HFFc6 (cell line): ENCODE results near the gene ANGPT4. TPM values are rescaled to one million over a fixed set of nuclear protein-coding genes. Genes with fewer than 3 reads are reported as not detected.

Experiments used
- DNase-seq: peaks from one replicate; pipeline ENCODE4 v3.0.0-alpha.2; 2018
- H3K27ac Mint-ChIP-seq: 2 replicates; pipeline ENCODE4 v1.8.0; 2020; ENCODE audit warnings: mild to moderate bottlenecking, mixed read lengths
- H3K27me3 Mint-ChIP-seq: 2 replicates; pipeline ENCODE4 v1.8.0; 2021; ENCODE audit warnings: mild to moderate bottlenecking, moderate library complexity, mixed read lengths; ENCODE audit not compliant: insufficient read depth
- H3K36me3 Mint-ChIP-seq: 2 replicates; pipeline ENCODE4 v1.8.0; 2021; ENCODE audit warnings: low read depth, mixed read lengths
- H3K4me1 Mint-ChIP-seq: 2 replicates; pipeline ENCODE4 v1.8.0; 2020; ENCODE audit warnings: low read depth, mixed read lengths
- H3K4me3 Mint-ChIP-seq: 2 replicates; pipeline ENCODE4 v1.8.0; 2020; ENCODE audit warnings: mild to moderate bottlenecking, moderate library complexity, mixed read lengths
- H3K9me3 Mint-ChIP-seq: 2 replicates; pipeline ENCODE4 v1.8.0; 2020; ENCODE audit warnings: mild to moderate bottlenecking, mixed read lengths
- total RNA-seq, 6 experiments: library from RNA; stranded (reverse); fragmentation: NEBNext Ultra II Directional; extraction: Animal tissue kit (Norgen Biotek cat#: 25700); gene quantifications; 2 replicates in 1 of 6; 3 replicates in 5 of 6; pipeline ENCODE4 v1.2.3, GENCODE V29; 2021
- TF ChIP-seq, protein P1 (sequence below): fragments of 200-600 bp; sonication (generic); IDR thresholded peaks from 2 replicates; pipeline ENCODE4 v1.5.0; 2021; ENCODE audit warnings: antibody characterized with exemption, mild to moderate bottlenecking

ANGPT4 gene
- total RNA-seq, 6 experiments from 2014 or later = not detected

DNA sequence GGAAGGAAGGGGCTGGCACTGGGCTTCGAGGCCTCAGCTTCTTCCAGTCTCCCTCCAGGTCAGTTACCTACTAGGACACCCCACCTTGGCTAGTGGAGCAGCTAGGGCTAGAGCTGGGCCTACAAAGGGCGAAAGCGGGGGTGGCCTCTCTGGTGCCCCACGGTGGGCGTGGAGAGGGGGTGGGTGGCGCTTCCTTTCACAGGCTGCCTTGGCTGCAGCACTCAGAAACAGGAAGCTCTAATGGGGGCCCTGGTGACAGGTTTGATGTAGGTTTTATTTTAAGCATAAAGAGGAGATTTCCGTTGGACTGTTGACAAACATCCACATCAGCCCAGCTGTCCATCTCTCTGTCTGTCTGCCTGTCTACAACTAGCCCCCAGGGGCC is 69.2 kb downstream of the ANGPT4 start:
- H3K4me1 Mint-ChIP-seq = no peaks in the 10 kb centered on the region
- TF ChIP-seq, protein P1, sequence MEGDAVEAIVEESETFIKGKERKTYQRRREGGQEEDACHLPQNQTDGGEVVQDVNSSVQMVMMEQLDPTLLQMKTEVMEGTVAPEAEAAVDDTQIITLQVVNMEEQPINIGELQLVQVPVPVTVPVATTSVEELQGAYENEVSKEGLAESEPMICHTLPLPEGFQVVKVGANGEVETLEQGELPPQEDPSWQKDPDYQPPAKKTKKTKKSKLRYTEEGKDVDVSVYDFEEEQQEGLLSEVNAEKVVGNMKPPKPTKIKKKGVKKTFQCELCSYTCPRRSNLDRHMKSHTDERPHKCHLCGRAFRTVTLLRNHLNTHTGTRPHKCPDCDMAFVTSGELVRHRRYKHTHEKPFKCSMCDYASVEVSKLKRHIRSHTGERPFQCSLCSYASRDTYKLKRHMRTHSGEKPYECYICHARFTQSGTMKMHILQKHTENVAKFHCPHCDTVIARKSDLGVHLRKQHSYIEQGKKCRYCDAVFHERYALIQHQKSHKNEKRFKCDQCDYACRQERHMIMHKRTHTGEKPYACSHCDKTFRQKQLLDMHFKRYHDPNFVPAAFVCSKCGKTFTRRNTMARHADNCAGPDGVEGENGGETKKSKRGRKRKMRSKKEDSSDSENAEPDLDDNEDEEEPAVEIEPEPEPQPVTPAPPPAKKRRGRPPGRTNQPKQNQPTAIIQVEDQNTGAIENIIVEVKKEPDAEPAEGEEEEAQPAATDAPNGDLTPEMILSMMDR = 0 out of 2 replicates have a peak, but pooled peaks have one; percentile 6
- no peaks in the 10 kb centered on the region for H3K9me3 Mint-ChIP-seq
- no peaks in the 10 kb centered on the region; the same call in 1 of the 2 replicates for H3K27me3 Mint-ChIP-seq
- H3K4me3 Mint-ChIP-seq = no peak overlapping the region
- H3K36me3 Mint-ChIP-seq = no peaks in the 10 kb centered on the region
- H3K27ac Mint-ChIP-seq = no peak overlapping the region
- DNase-seq = no peak

GRCh38 chr20:845941-846893 is 69.9 kb downstream of the ANGPT4 start:
- Mint-ChIP-seq H3K36me3 (no peaks in the 10 kb centered on the region), H3K27me3 (no peaks in the 10 kb centered on the region; the same call in 1 of the 2 replicates), H3K27ac (no peak overlapping the region), H3K9me3 (no peaks in the 10 kb centered on the region), H3K4me1 (no peaks in the 10 kb centered on the region), H3K4me3 (no peak overlapping the region)
- DNase-seq = no peak
- TF ChIP-seq, protein P1 = no peak

DNA sequence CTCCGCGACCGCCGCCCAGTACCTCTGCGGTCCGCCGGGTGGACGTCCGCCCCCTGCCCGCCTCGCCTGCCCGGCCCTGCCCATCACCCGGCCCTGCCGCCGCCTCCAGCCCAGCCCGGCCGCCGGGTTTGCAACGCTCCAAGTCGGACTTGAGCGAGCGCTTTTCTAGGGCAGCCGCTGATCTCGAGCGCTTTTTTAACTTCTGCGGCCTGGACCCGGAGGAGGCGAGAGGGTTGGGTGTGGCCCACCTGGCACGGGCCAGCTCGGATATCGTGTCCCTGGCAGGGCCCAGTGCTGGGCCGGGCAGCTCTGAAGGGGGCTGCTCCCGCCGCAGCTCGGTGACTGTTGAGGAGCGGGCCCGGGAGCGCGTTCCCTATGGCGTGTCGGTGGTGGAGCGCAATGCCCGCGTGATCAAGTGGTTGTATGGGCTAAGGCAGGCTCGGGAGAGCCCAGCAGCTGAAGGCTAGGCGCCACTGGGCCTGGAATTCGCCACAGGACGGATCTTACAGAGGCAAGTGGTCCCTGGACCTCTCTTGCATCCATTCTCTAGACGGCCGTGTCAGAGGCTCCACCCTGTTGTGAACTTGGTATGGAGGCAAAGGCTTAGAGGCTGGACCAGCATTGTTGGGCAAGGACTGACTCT is 70.8 kb downstream of the ANGPT4 start:
- H3K27me3 Mint-ChIP-seq = no peaks in the 10 kb centered on the region; the same call in 1 of the 2 replicates
- H3K4me3 Mint-ChIP-seq = no peak overlapping the region
- H3K9me3 Mint-ChIP-seq = no peaks in the 10 kb centered on the region
- no peaks in the 10 kb centered on the region for H3K36me3 Mint-ChIP-seq
- TF ChIP-seq, protein P1 = no peak
- H3K27ac Mint-ChIP-seq = no peak overlapping the region
- no peaks in the 10 kb centered on the region for H3K4me1 Mint-ChIP-seq
- no peak for DNase-seq

DNA sequence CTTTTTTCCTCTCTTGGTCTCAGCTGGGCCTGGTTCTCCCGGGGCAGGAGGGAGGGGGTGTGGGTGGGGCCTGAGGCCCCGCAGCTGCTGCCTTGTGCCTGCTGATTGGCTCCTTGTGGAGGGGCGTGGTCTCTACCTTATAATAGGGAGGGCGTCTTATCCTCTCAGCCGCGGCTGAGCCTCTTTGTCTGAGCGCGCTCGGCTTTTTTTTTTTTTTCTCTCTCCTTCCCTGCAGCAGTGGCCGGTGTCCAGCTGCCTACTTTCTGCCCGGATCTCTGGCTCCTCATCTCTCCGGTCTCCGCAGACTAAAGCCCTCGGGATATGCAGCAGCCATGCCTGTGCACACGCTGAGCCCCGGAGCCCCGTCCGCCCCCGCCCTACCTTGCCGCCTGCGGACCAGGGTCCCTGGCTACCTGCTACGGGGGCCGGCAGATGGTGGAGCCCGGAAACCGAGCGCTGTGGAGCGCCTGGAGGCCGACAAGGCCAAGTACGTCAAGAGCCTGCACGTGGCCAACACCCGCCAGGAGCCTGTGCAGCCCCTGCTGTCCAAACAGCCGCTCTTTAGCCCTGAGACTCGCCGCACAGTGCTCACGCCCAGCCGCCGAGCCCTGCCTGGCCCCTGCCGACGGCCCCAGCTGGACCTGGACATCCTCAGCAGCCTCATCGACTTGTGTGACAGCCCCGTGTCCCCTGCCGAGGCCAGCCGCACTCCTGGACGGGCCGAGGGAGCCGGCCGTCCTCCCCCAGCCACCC is 71.5 kb downstream of the ANGPT4 start:
- peak; percentile 78 for DNase-seq
- H3K4me1 Mint-ChIP-seq = no peaks in the 10 kb centered on the region
- no peaks in the 10 kb centered on the region for H3K9me3 Mint-ChIP-seq
- no peaks in the 10 kb centered on the region; the same call in 1 of the 2 replicates for H3K27me3 Mint-ChIP-seq
- peak overlapping the region; percentile 60; the same call in 1 of the 2 replicates for H3K4me3 Mint-ChIP-seq
- no peaks in the 10 kb centered on the region for H3K36me3 Mint-ChIP-seq
- H3K27ac Mint-ChIP-seq = no peak overlapping the region
- TF ChIP-seq, protein P1 = no peak

GRCh38 chr20:843912-844311 is 72.2 kb downstream of the ANGPT4 start:
- DNase-seq = no peak
- Mint-ChIP-seq H3K36me3 (no peaks in the 10 kb centered on the region), H3K9me3 (no peaks in the 10 kb centered on the region), H3K27me3 (no peaks in the 10 kb centered on the region; the same call in 1 of the 2 replicates), H3K4me3 (no peak overlapping the region), H3K4me1 (no peaks in the 10 kb centered on the region), H3K27ac (no peak overlapping the region)
- TF ChIP-seq, protein P1 = no peak
